Stomach (tissue), 4 donors: ENCODE results near the gene RIOX2.

Experiments used
- EP300 ChIP-seq: sonication (generic); formaldehyde crosslinking; IDR thresholded peaks from one replicate; pipeline ENCODE4 v1.6.1; 2017; ENCODE audit warnings: antibody characterized with exemption
- POLR2A ChIP-seq, 4 donors: fragments of 450-650 bp; IDR thresholded peaks; one replicate each; pipeline ENCODE4 v1.6.1; 2016; ENCODE audit warnings: antibody characterized with exemption in 4 of 4, control low read depth in 2 of 4, mild to moderate bottlenecking in 1 of 4, moderate library complexity in 1 of 4
- POLR2AphosphoS5 ChIP-seq, 3 donors: sonication (generic); formaldehyde crosslinking; IDR thresholded peaks; one replicate each; pipeline ENCODE4 v1.6.1; 2016; ENCODE audit warnings: antibody characterized with exemption in 3 of 3
- TF ChIP-seq, protein P1 (sequence below), 7 experiments: fragments of 450-650 bp in 4 of 7; fragments of 200-600 bp in 3 of 7; sonication (generic) in 3 of 7; IDR thresholded peaks; one replicate each; pipeline ENCODE4 v1.5.1; 2016 to 2019; ENCODE audit warnings: antibody characterized with exemption in 7 of 7, control low read depth in 2 of 7, mild to moderate bottlenecking in 1 of 7

DNA sequence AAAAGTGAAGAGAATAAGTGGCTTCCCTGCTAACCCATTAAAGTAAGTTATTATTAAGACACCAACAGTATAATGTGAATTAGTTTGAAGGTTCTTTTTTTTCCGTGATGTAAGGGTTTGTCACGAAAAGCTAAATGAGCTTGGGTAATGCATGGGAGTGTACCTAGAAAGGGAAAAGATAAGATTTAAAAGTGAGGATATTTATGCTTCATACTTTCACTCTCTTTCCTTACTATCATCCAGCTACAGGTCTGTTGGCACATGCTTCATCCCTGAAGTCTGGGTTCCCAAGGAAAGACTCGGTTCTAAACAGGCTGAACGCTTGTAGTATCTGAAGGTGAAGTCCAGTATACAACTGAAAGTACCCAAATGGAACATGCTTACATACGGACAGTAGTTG lies 26.9 kb upstream of the RIOX2 start:
- TF ChIP-seq, protein P1, sequence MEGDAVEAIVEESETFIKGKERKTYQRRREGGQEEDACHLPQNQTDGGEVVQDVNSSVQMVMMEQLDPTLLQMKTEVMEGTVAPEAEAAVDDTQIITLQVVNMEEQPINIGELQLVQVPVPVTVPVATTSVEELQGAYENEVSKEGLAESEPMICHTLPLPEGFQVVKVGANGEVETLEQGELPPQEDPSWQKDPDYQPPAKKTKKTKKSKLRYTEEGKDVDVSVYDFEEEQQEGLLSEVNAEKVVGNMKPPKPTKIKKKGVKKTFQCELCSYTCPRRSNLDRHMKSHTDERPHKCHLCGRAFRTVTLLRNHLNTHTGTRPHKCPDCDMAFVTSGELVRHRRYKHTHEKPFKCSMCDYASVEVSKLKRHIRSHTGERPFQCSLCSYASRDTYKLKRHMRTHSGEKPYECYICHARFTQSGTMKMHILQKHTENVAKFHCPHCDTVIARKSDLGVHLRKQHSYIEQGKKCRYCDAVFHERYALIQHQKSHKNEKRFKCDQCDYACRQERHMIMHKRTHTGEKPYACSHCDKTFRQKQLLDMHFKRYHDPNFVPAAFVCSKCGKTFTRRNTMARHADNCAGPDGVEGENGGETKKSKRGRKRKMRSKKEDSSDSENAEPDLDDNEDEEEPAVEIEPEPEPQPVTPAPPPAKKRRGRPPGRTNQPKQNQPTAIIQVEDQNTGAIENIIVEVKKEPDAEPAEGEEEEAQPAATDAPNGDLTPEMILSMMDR (IDR thresholded peaks at IDR 0.05), result no peak
- no peak for TF ChIP-seq POLR2A (IDR thresholded peaks at IDR 0.05)
- TF ChIP-seq POLR2AphosphoS5 (IDR thresholded peaks at IDR 0.05), result no peak
- no peak for TF ChIP-seq EP300
